Astrocyte of the spinal cord (primary cell): ENCODE measurements around the gene OR2H2.

Source experiments
- DNase-seq: peaks from one replicate; pipeline ENCODE4 v3.0.0; 2011; ENCODE audit warnings: low read depth, low spot score
- H3K4me3 ChIP-seq: 2 replicates; pipeline ENCODE4 v1.5.1; 2011; ENCODE audit warnings: low read depth, mild to moderate bottlenecking, low read length, moderate library complexity
- CTCF ChIP-seq: IDR thresholded peaks from 2 replicates; pipeline ENCODE4 v1.5.1; 2012; ENCODE audit warnings: low read depth, mild to moderate bottlenecking, low read length, inconsistent platforms
- in situ Hi-C: cut with HindIII; loops from 2 replicates; pipeline ENCODE4 v1.10.0; 2017; ENCODE audit warnings: low sequenced_read_pairs

OR2H2 gene

GRCh38 chr6:29584821-29585220, at the start of gene OR2H2:
Gene OR2H2, plus strand, starts transcription at chr6:29585121. Its CDS starts 2,824 bp downstream, at chr6:29587945.
- in situ Hi-C loops, result no loop called here
- no peak for TF ChIP-seq CTCF
- H3K4me3 ChIP-seq, result no peak within 1 kb of the TSS
- DNase-seq, result no peak

GRCh38 chr6:29537714-29538403, 47.1 kb upstream of the OR2H2 start:
- no peak for DNase-seq
- no peak overlapping the region for H3K4me3 ChIP-seq
- in situ Hi-C loops, result no loop called here
- no peak for TF ChIP-seq CTCF

GRCh38 chr6:29547573-29547972, 37.3 kb upstream of the OR2H2 start:
- in situ Hi-C loops, result no loop called here
- DNase-seq, result no peak
- TF ChIP-seq CTCF, result no peak
- no peak overlapping the region for H3K4me3 ChIP-seq

- DNase-seq, result peak; percentile 61
- in situ Hi-C loops, result no loop called here
- TF ChIP-seq CTCF, result no peak
- H3K4me3 ChIP-seq, result no peak overlapping the region
Measured at GRCh38 chr6:29552512-29553051, 32.3 kb upstream of the OR2H2 start.

- no peak overlapping the region for H3K4me3 ChIP-seq
Measured at GRCh38 chr6:29553268-29554057, 31.5 kb upstream of the OR2H2 start.

More at GRCh38 chr6:29553268-29554057, 31.5 kb upstream of the OR2H2 start:
- no peak for TF ChIP-seq CTCF
- in situ Hi-C loops, result no loop called here
- peak; percentile 13 for DNase-seq
